Small intestine (tissue), 7 donors: ENCODE data around the gene MTSS2. TPM values are rescaled to one million over a fixed set of nuclear protein-coding genes. Genes with fewer than 3 reads are reported as not detected.

Source experiments
- DNase-seq, 2 donors: peaks; one replicate each; pipeline versions ENCODE4 v3.0.0 to v3.0.0-alpha.2; 2013
- FAIRE-seq: peaks from 2 replicates; lab custom pipeline; 2012; peaks lifted over from hg19 to GRCh38; lab: Jason Lieb, UNC
- H3K27ac ChIP-seq, 3 donors: one replicate each; pipeline ENCODE4 v1.5.1; 2013; ENCODE audit warnings: low read length in 2 of 3, mild to moderate bottlenecking in 2 of 3, control low read depth in 1 of 3, inconsistent platforms in 1 of 3, low read depth in 1 of 3, moderate library complexity in 1 of 3
- H3K27me3 ChIP-seq, 3 donors: one replicate each; pipeline ENCODE4 v1.6.1; 2013; ENCODE audit warnings: low read length in 3 of 3, inconsistent platforms in 1 of 3; ENCODE audit not compliant: control insufficient read depth in 3 of 3, insufficient read depth in 3 of 3
- H3K36me3 ChIP-seq, 3 donors: one replicate each; pipeline ENCODE4 v1.6.1; 2013; ENCODE audit warnings: low read length in 3 of 3, inconsistent platforms in 1 of 3, low read depth in 1 of 3, mild to moderate bottlenecking in 1 of 3, moderate library complexity in 1 of 3; ENCODE audit not compliant: control insufficient read depth in 3 of 3, insufficient read depth in 2 of 3
- H3K4me1 ChIP-seq, 3 donors: one replicate each; pipeline ENCODE4 v1.6.1; 2013; ENCODE audit warnings: low read length in 2 of 3, inconsistent platforms in 1 of 3, low read depth in 1 of 3, mild to moderate bottlenecking in 1 of 3, moderate library complexity in 1 of 3; ENCODE audit not compliant: control insufficient read depth in 3 of 3, insufficient read depth in 2 of 3
- H3K4me3 ChIP-seq, 3 donors: one replicate each; pipeline ENCODE4 v1.5.1; 2013; ENCODE audit warnings: low read length in 3 of 3, control low read depth in 1 of 3, inconsistent platforms in 1 of 3, low read depth in 1 of 3, mild to moderate bottlenecking in 1 of 3, moderate library complexity in 1 of 3
- H3K9me3 ChIP-seq, 2 donors: one replicate each; pipeline ENCODE4 v1.6.1; 2013; ENCODE audit warnings: low read depth in 1 of 2, low read length in 1 of 2; ENCODE audit not compliant: control insufficient read depth in 2 of 2, insufficient read depth in 1 of 2
- WGBS, 3 donors: extraction: QIAGEN DNeasy Blood & Tissue Kit; methylation state at CpG; one replicate each; pipeline ENCODE4 v1.1.7; 2013; 5-methylcytosine and 5-hydroxymethylcytosine counted together
- polyA plus RNA-seq, 4 donors: library from polyadenylated mRNA; stranded (reverse) in 3 of 4; unstranded in 1 of 4; fragments of 200-250 nt in 3 of 4; fragments of 120-200 nt in 1 of 4; gene quantifications; one replicate each; pipeline versions ENCODE4 v1.2.1 to v1.2.3, GENCODE V29; 2013
- donor health status: healthy with polysubstance abuse.
- donor health status: control.
- donor health status: control.
- donor health status: Bipolar disorder and iron deficiency.
- donor health status: healthy.

The MTSS2 gene
- polyA plus RNA-seq, 4 donors: 2.9 to 15.2 (median 11.0) TPM

- FAIRE-seq: no peak
- Histone ChIP-seq H3K4me3 (no peak overlapping the region), H3K27ac (no peak overlapping the region), H3K9me3 (no peaks in the 10 kb centered on the region), H3K27me3 (no peaks in the 10 kb centered on the region), H3K4me1 (peaks cover 0 to 4% (median 0%) of the 10 kb centered on the region in 3 donors), H3K36me3 (peaks cover 0 to 59% (median 4%) of the 10 kb centered on the region in 3 donors)
- no peak for DNase-seq
- 78 to 83% (median 82%) methylated on average over 5 of the region's 5 CpGs for WGBS, 3 donors
Measured at GRCh38 chr16:70658921-70659320, 26.9 kb downstream of the MTSS2 start.

- Histone ChIP-seq H3K4me1 (peaks cover 0 to 6% (median 0%) of the 10 kb centered on the region in 3 donors), H3K27me3 (no peaks in the 10 kb centered on the region), H3K27ac (no peak overlapping the region), H3K4me3 (no peak overlapping the region), H3K9me3 (no peaks in the 10 kb centered on the region), H3K36me3 (peaks cover 0 to 50% (median under 1%) of the 10 kb centered on the region in 3 donors)
- no peak for FAIRE-seq
- 36 to 72% (median 51%) methylated on average over 7 of the region's 7 CpGs for WGBS, 3 donors
- no peak for DNase-seq
Measured at GRCh38 chr16:70657956-70658355, 27.9 kb downstream of the MTSS2 start.

- no peak overlapping the region for H3K27ac ChIP-seq
- H3K36me3 ChIP-seq: peaks cover 0 to 42% (median 0%) of the 10 kb centered on the region in 3 donors
- H3K4me3 ChIP-seq: no peak overlapping the region
- no peaks in the 10 kb centered on the region for H3K9me3 ChIP-seq
- FAIRE-seq: no peak
- peaks cover 0 to 6% (median 0%) of the 10 kb centered on the region in 3 donors for H3K4me1 ChIP-seq
- 74 to 81% (median 78%) methylated on average over 19 to 22 of the region's 22 CpGs for WGBS, 3 donors
- no peaks in the 10 kb centered on the region for H3K27me3 ChIP-seq
- no peak for DNase-seq
Measured at GRCh38 chr16:70656712-70657263, 29.1 kb downstream of the MTSS2 start.

- peaks cover 0 to 6% (median 0%) of the 10 kb centered on the region in 3 donors for H3K4me1 ChIP-seq
- H3K4me3 ChIP-seq: no peak overlapping the region
- DNase-seq (no peak), FAIRE-seq (no peak)
- H3K9me3 ChIP-seq: no peaks in the 10 kb centered on the region
- no peaks in the 10 kb centered on the region for H3K27me3 ChIP-seq
- 82 to 87% (median 87%) methylated on average over 8 of the region's 8 CpGs for WGBS, 3 donors
- no peak overlapping the region for H3K27ac ChIP-seq
- H3K36me3 ChIP-seq: peaks cover 0 to 38% (median 0%) of the 10 kb centered on the region in 3 donors
Measured at GRCh38 chr16:70656065-70656711, 29.7 kb downstream of the MTSS2 start.

- FAIRE-seq (peak; percentile 93), DNase-seq (peak; percentile 83 to 91)
- Histone ChIP-seq H3K36me3 (peaks cover 0 to 29% (median 0%) of the 10 kb centered on the region in 3 donors), H3K4me3 (peak overlapping the region in 1 of 3 donors; percentile 22), H3K4me1 (peaks cover 0 to 6% (median 0%) of the 10 kb centered on the region in 3 donors), H3K27me3 (no peaks in the 10 kb centered on the region), H3K27ac (no peak overlapping the region), H3K9me3 (no peaks in the 10 kb centered on the region)
- WGBS, 3 donors: 31 to 41% (median 39%) methylated on average over 35 of the region's 35 CpGs
Measured at GRCh38 chr16:70653809-70654771, 31.8 kb downstream of the MTSS2 start.

- no peak for FAIRE-seq
Measured at GRCh38 chr16:70653406-70653805, 32.4 kb downstream of the MTSS2 start.

GRCh38 chr16:70652322-70652721 is 33.5 kb downstream of the MTSS2 start:
- WGBS, 3 donors: 80 to 91% (median 81%) methylated on average over 2 of the region's 2 CpGs
- no peak overlapping the region for H3K27ac ChIP-seq
- peaks cover 0 to 42% (median 0%) of the 10 kb centered on the region in 3 donors for H3K36me3 ChIP-seq
- H3K9me3 ChIP-seq: no peaks in the 10 kb centered on the region
- H3K4me3 ChIP-seq: no peak overlapping the region
- DNase-seq (no peak), FAIRE-seq (no peak)
- H3K27me3 ChIP-seq: no peaks in the 10 kb centered on the region
- H3K4me1 ChIP-seq: peaks cover 0 to 6% (median 0%) of the 10 kb centered on the region in 3 donors

More at GRCh38 chr16:70653406-70653805, 32.4 kb downstream of the MTSS2 start:
- Histone ChIP-seq H3K27ac (no peak overlapping the region), H3K27me3 (no peaks in the 10 kb centered on the region), H3K4me3 (no peak overlapping the region), H3K9me3 (no peaks in the 10 kb centered on the region), H3K4me1 (peaks cover 0 to 6% (median 0%) of the 10 kb centered on the region in 3 donors), H3K36me3 (peaks cover 0 to 35% (median 0%) of the 10 kb centered on the region in 3 donors)
- no peak for DNase-seq
- 84 to 92% (median 85%) methylated on average over 4 of the region's 4 CpGs for WGBS, 3 donors

GRCh38 chr16:70651524-70651923 is 34.3 kb downstream of the MTSS2 start:
- H3K4me1 ChIP-seq: peaks cover 0 to 6% (median 0%) of the 10 kb centered on the region in 3 donors
- no peak overlapping the region for H3K4me3 ChIP-seq
- DNase-seq (no peak), FAIRE-seq (no peak)
- H3K36me3 ChIP-seq: peaks cover 0 to 42% (median 0%) of the 10 kb centered on the region in 3 donors
- no peak overlapping the region for H3K27ac ChIP-seq
- WGBS, 3 donors: 78 to 90% (median 86%) methylated on average over 3 of the region's 3 CpGs
- H3K9me3 ChIP-seq: no peaks in the 10 kb centered on the region
- H3K27me3 ChIP-seq: no peaks in the 10 kb centered on the region
